Fibroblast of pulmonary artery (primary cell): Measurements from ENCODE around the gene AGRN.
A peak's percentile ranks its signal among the peaks of the same experiment; 100 is the strongest.

Experiments
- DNase-seq: peaks from one replicate; pipeline ENCODE4 v3.0.0-alpha.2; 2010; ENCODE audit warnings: low read depth
- H3K4me3 ChIP-seq: replicated peaks from 2 replicates; pipeline ENCODE4 v1.5.1; 2011; ENCODE audit warnings: low read depth, mild to moderate bottlenecking, control low read depth, low read length, moderate library complexity
- TF ChIP-seq, protein P1 (sequence below): IDR thresholded peaks from 2 replicates; pipeline ENCODE4 v1.5.1; 2011; ENCODE audit warnings: mild to moderate bottlenecking, control low read depth, low read length, inconsistent platforms; ENCODE audit errors: missing control alignments

The AGRN gene

DNA sequence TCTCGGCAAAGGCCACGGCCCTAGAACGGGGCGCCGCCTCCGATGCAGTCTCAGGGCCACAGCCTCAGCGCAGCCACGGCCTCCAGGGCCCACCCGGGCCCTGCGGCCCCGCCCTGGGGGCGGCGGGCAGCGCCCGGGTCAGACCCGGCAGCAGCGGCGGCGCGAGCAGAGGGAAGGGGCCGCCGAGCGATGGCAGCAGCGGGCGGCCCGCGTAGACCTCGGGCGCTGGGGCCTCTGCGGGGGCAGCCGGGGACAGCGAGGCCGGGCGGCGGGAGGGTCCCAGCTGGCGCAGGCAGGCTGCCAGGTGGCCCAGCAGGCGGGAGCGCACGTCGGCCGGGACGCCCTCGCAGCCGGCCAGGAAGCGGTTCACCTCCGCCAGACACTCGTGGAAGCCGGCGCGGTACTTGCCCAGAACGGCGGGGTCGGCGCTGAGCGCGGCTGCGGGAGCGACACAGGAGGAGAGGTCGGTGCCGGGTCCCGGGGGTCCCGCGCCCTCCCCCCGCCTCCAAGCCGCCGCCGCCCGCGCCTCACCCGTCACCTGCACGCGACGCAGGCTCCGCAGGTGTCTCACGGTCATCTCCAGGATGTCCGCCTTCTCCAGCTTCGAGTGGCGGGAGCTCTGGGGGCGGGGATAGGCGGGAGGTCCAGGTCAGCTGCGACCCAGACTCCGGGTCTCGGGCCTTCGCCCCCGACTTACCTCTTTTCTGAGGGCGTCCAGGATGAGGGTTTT, 20.8 kb upstream of the AGRN start:
- peak overlapping the region; percentile 59 for H3K4me3 ChIP-seq
- TF ChIP-seq, protein P1, sequence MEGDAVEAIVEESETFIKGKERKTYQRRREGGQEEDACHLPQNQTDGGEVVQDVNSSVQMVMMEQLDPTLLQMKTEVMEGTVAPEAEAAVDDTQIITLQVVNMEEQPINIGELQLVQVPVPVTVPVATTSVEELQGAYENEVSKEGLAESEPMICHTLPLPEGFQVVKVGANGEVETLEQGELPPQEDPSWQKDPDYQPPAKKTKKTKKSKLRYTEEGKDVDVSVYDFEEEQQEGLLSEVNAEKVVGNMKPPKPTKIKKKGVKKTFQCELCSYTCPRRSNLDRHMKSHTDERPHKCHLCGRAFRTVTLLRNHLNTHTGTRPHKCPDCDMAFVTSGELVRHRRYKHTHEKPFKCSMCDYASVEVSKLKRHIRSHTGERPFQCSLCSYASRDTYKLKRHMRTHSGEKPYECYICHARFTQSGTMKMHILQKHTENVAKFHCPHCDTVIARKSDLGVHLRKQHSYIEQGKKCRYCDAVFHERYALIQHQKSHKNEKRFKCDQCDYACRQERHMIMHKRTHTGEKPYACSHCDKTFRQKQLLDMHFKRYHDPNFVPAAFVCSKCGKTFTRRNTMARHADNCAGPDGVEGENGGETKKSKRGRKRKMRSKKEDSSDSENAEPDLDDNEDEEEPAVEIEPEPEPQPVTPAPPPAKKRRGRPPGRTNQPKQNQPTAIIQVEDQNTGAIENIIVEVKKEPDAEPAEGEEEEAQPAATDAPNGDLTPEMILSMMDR: no peak
- no peak for DNase-seq

DNA sequence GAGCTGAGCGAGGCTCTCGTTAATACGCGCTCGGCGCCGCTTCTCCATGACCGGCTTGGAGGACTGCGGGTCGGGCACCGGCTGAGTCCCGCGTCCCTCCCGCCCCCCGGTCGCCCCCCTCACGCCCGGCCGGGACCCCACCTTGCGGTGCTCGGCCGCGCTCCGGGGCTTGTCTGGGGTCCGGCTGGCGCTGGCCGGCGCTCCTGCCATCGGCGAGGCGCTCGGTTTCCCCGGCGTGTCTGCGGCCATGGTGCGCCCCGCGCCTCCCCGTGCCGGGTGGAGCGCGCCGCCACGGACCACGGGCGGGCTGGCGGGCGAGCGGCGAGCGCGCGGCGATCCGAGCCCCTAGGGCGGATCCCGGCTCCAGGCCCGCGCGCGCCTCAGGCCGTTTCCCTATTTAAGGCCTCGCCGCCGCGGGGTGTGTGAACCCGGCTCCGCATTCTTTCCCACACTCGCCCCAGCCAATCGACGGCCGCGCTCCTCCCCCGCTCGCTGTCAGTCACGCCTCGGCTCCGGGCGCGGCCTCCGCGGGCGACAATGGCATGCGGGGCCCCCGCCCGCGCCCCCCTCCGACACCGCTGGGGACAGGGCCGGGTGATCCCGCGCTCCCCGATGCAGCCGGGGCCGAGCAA, 20.1 kb upstream of the AGRN start, which contains the start of gene HES4:
Gene HES4 (minus strand): TSS at position 373 of the 632 bp plus-strand sequence. CDS start 124 bp downstream, at position 249.
- TF ChIP-seq, protein P1: no peak
- peak within 1 kb of the TSS; percentile 70 for H3K4me3 ChIP-seq
- DNase-seq: peak; percentile 94

DNA sequence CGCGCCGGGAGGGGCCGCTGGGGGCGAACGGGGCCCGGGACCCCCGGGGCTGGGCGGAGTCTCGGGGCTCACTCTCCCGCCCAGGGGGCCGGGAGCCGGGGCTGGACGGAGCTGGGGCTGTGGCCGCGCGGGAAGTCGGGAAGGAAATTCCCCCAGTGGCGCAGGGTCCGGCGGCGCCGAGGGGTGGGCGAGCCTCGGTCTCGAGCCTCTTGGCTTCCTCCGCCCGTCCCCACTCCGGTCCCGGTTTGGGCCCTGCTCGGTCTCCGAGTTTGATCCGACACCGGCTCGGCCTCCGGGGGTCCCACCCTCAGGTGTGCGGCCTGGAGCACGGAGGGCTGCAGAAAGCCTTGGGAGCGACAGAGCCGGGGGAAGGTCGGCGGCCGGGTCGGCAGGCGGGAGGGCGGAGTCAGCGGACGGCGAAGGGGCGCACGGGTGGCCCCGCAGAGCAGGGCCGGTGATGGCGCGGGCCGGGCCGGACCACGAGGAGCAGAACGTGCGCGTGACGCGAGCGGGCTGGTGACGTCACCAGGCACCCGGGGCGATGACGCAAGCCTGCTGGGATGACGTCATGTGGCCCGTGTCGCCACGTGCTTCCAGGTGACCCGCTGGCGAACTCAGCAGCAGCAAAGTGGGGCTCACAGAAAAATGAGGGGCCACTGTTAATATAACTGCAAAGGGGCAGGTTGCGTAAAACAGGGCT, 19.4 kb upstream of the AGRN start:
- H3K4me3 ChIP-seq: peak overlapping the region; percentile 70
- peak; percentile 93 for DNase-seq
- TF ChIP-seq, protein P1: no peak

DNA sequence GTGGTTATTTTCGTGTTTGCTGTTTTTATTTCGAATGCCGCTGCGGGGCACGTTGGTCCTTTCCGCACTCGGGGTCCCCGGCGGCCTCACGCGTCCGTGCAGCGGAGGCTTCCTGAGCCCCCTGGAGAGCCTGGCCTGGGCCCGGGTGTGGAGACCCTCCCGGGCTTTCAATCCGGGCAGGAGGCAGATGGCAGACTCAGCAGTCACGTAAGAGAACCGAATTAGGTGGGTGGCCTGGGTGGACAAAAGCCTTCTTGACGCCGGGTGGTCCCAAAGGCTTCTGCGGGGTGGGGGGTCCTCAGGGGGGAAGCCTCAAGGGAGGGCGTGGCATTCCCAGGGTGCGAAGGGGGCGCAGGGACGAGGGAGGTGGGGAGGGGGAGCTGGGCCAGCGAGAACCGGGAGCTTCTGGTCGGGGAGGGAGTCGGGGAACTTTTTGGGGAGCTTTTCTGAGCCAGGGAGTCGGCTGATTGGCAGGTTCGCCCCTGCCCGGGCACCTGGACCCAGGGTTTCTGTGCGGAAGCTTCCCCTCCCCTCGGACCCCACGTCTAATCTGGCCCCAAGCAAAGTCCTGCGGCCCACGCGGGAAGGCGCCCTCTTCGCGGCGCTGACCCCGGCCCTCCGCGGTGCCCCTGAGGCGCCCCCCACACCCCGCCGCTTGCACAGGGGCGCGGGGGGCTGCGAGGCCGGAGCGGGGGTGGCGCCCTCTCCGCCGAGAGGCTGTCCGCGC, 18.7 kb upstream of the AGRN start:
- TF ChIP-seq, protein P1: no peak
- H3K4me3 ChIP-seq: peak overlapping the region; percentile 70
- no peak for DNase-seq

DNA sequence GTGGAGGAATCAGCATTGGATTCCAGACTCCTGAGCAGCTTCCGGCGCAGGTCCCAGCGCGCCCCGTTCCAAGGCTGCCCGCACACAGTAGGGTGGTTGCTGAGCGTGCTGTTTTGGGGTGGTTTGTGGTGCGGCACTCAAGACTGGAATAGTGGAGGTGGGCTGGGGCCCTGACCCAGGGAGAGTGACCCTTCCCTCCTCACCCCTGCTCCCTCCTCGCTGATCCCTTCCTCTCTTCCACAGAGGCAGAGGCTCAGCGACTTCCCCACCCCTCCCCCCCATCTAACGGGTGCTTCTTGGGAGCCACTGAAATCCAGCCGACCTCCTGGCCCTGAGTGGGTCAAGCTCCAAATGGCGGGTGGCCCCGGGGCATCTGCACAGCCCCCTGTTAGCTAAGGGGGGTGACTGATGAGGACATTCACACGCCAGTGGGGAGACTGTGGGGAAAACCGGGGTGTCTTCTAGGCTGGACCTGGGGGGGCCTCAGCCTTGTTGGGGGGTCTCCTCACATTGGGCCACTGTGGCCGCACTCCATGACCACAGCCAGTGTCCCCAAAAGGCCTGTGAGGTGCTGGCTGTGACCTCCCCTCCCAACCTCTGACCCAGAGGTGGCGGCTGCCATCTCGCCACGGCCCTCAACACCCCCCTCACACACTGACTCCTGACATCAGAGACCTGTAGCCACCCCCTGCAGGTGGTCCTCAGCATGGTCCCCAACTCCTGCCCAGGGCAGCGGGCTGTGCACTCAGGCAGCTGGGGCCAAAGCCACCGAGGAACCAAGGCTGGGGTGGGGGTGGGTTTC, 16.1 kb upstream of the AGRN start:
- DNase-seq: no peak
- no peak overlapping the region for H3K4me3 ChIP-seq
- TF ChIP-seq, protein P1: no peak

DNA sequence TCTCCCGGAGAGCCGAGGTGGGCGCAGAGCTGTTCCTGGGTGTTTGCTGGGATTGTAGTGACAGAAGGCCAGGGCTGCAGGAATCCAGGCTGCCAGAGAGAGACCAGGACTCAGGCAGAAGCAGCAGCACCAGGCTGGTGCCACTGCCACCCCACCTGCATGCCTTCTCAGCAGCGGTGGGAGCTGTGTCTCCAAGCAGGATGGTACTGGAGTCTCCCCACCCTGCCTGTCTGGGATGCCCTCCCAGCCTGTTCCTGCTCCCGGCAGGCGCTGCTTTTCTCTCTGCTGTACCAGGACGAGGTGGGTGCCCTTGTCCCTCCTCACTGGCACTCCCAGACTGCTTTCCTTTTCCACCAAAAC, 15.5 kb upstream of the AGRN start:
- H3K4me3 ChIP-seq: no peak overlapping the region
- no peak for DNase-seq
- TF ChIP-seq, protein P1: no peak
